Measurements from ENCODE around the gene NTM.

- TF ChIP-seq CTCF (conservative IDR thresholded peaks at IDR 0.05) (no peak), ZFX (IDR thresholded peaks at IDR 0.05) (no peak)
These were observed 913.6 kb downstream of the NTM start for GRCh38 chr11:132284048-132284447.

Measured in C4-2B (cell line).